HFF-Myc (cell line): ENCODE measurements around the gene PWP2.

ENCODE experiments used
- DNase-seq: peaks from one replicate; pipeline ENCODE4 v3.0.0-alpha.2; 2011; ENCODE audit warnings: low read depth; ENCODE audit errors: extremely low read depth
- H3K4me3 ChIP-seq: replicated peaks from 2 replicates; pipeline ENCODE4 v1.5.1; 2011; ENCODE audit warnings: low read depth, mild to moderate bottlenecking, control low read depth, low read length
- CTCF ChIP-seq: IDR thresholded peaks from 2 replicates; pipeline ENCODE4 v1.5.1; 2012; ENCODE audit warnings: mild to moderate bottlenecking, low read depth, low read length, control low read depth; ENCODE audit errors: missing control alignments

PWP2 gene

GRCh38 chr21:44072111-44072510 lies 35.1 kb upstream of the PWP2 start:
- TF ChIP-seq CTCF = no peak
- H3K4me3 ChIP-seq = no peak overlapping the region
- no peak for DNase-seq

GRCh38 chr21:44074315-44074958 lies 32.8 kb upstream of the PWP2 start:
- TF ChIP-seq CTCF = no peak
- H3K4me3 ChIP-seq = no peak overlapping the region
- DNase-seq = no peak

- no peak for DNase-seq
- TF ChIP-seq CTCF = no peak
- H3K4me3 ChIP-seq = no peak overlapping the region
These were observed 30.9 kb upstream of the PWP2 start for GRCh38 chr21:44076316-44076715.

- DNase-seq = no peak
- no peak for TF ChIP-seq CTCF
- H3K4me3 ChIP-seq = no peak overlapping the region
These were observed 28.7 kb upstream of the PWP2 start for GRCh38 chr21:44078411-44078981.

GRCh38 chr21:44079446-44079845 lies 27.8 kb upstream of the PWP2 start:
- TF ChIP-seq CTCF = no peak
- no peak for DNase-seq
- no peak overlapping the region for H3K4me3 ChIP-seq

GRCh38 chr21:44079846-44080245 lies 27.4 kb upstream of the PWP2 start:
- H3K4me3 ChIP-seq = no peak overlapping the region
- no peak for TF ChIP-seq CTCF
- no peak for DNase-seq
